Activated T-helper 1 cell treated with anti-CD3 and anti-CD28 coated beads, Interleukin-12 subunit alpha, Interleukin-12 subunit beta, Interleukin-2, Interleukin-4 antibody, amounts not matched to agents 30 ng/mL and 10 ng/mL and 1 ng/mL, durations not matched to agents 14 hours and 24 hours and 36 hours (primary cell): ENCODE measurements around the gene WSB1. TPM values are rescaled to one million over a fixed set of nuclear protein-coding genes. Genes with fewer than 3 reads are reported as not detected.

ENCODE experiments used
- DNase-seq: peaks from one replicate; pipeline ENCODE4 v3.0.0; 2021; ENCODE audit warnings: low spot score
- H3K27ac Mint-ChIP-seq: one replicate; pipeline ENCODE4 v1.8.0; 2021; ENCODE audit warnings: mild to moderate bottlenecking, mixed read lengths
- H3K27me3 Mint-ChIP-seq: one replicate; pipeline ENCODE4 v1.8.0; 2022; ENCODE audit warnings: mild to moderate bottlenecking, moderate library complexity, mixed read lengths; ENCODE audit not compliant: insufficient read depth
- H3K36me3 Mint-ChIP-seq: one replicate; pipeline ENCODE4 v1.8.0; 2021; ENCODE audit warnings: low read depth, mixed read lengths
- H3K4me1 Mint-ChIP-seq: one replicate; pipeline ENCODE4 v1.8.0; 2021; ENCODE audit warnings: low read depth, mixed read lengths
- H3K4me3 Mint-ChIP-seq: one replicate; pipeline ENCODE4 v1.8.0; 2021; ENCODE audit warnings: mild to moderate bottlenecking, moderate library complexity, mixed read lengths
- H3K9me3 Mint-ChIP-seq: one replicate; pipeline ENCODE4 v1.8.0; 2021; ENCODE audit warnings: mixed read lengths
- intact Hi-C: fragments of 100-400 bp; cut with micrococcal nuclease; formaldehyde crosslinking; loops from one replicate; pipeline ENCODE4 v1.15.1; 2024
- total RNA-seq: library from RNA; stranded (reverse); gene quantifications from 2 replicates; pipeline ENCODE4 v1.2.3, GENCODE V29; 2022

Gene WSB1
- total RNA-seq, 1 donor from 2014 or later, result 90.3 TPM

DNA sequence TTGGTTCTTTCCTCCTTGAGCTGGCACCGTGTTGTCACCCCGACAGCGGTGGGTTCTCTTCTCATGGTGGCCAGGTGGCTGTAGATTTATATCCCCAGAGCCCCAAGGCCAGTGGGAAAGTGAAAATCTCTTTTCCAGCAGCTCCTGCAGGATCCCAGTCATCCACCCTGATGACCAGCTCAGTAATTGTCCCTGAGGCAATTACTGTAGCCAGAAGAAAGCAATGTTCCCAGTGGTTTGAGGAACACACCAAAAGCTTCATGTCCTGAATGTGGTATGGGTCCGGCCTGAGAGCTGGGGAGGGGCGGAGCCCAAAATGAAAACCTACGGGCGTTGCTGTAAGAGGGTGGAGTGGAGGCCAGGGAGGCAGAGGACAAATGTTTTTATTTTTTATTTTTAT lies 69.0 kb downstream of the WSB1 start:
- Mint-ChIP-seq H3K27me3 (peaks cover 5% of the 10 kb centered on the region), H3K9me3 (no peaks in the 10 kb centered on the region), H3K4me1 (peaks cover 5% of the 10 kb centered on the region), H3K4me3 (no peak overlapping the region), H3K27ac (no peak overlapping the region), H3K36me3 (no peaks in the 10 kb centered on the region)
- intact Hi-C loops, result no loop called here
- DNase-seq, result no peak

DNA sequence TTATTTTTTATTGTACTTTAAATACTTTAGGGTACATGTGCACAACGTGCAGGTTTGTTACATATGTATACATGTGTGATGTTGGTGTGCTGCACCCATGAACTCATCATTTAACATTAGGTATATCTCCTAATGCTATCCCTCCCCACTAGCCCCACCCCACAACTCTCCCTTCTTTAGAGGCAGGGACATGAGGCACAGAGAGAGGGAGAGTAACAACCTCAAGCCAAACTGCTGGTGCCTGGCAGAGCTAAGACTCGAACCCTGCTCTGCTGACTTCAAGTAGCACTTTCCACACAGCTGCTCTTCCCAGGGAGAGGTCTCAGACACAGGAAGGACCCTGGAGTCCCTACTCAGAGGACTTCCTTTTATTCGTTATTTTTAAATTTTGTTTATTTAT lies 69.4 kb downstream of the WSB1 start:
- Mint-ChIP-seq H3K36me3 (no peaks in the 10 kb centered on the region), H3K27me3 (peaks cover 5% of the 10 kb centered on the region), H3K27ac (no peak overlapping the region), H3K4me1 (peaks cover 5% of the 10 kb centered on the region), H3K9me3 (no peaks in the 10 kb centered on the region), H3K4me3 (no peak overlapping the region)
- intact Hi-C loops, result no loop called here
- DNase-seq, result no peak

Other genes with a start within 250 kb of the WSB1 start
- 119 and 122 TPM in 2 replicates for gene KSR1, start 162.3 kb downstream of the WSB1 start, total RNA-seq